ENCODE results near the gene DPAGT1.
"Not testable (repeated sequence)": the region's sequence is repeated elsewhere in the genome, so short reads cannot be mapped to it uniquely, and the experiment has no call there.

The DPAGT1 gene

DNA sequence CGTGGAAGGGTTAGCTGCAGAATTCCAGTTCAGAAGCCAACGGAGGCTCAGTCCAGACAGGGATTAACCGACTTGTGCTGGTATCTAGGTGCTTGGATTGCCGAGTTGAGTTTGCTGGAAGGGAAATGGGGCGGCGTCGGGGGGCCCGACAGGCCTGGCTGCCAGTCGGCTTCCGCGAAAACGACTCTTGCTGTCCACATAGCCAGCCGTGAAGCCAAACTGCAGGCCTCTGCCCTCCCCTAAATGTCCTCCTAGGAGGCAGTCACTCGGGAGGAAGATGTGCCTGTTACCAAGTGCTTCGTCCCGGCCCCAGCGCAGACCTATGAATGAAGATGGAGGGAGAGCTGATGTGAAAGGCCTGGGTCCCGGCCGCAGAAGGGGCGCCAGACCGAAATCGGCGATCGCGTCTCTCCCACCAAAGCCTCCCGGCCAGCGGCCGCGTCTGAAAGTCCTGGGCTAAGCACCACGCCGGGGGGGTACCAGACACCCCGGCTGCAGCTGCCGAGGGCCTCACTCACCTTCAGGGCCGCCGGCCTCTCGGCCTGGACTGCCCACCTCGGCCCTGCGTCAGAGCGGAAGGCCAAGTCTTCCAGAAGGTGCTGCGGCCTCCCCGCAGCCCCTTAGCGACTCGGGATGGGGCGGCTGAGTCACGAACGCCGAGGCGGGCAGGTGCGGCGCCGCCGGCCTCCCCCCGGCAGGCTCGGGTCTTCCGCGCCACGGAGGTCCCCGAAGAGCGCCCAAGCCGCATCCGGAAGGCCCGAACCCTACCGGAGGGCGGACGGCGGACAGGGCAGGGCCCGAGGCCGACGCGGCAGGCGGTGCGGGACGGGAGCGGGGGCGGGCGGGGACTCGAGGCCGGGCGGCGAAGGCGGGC lies 7.5 kb downstream of the DPAGT1 start:
- no peak for DNase-seq (ENCODE audit: low read depth, low spot score)

- DNase-seq (ENCODE audit: low read depth, low spot score), result no peak
Measured at GRCh38 chr11:119092880-119093842, 8.5 kb downstream of the DPAGT1 start.

- DNase-seq (ENCODE audit: low read depth, low spot score), result no peak
Measured at GRCh38 chr11:119091966-119092879, 9.4 kb downstream of the DPAGT1 start.

DNA sequence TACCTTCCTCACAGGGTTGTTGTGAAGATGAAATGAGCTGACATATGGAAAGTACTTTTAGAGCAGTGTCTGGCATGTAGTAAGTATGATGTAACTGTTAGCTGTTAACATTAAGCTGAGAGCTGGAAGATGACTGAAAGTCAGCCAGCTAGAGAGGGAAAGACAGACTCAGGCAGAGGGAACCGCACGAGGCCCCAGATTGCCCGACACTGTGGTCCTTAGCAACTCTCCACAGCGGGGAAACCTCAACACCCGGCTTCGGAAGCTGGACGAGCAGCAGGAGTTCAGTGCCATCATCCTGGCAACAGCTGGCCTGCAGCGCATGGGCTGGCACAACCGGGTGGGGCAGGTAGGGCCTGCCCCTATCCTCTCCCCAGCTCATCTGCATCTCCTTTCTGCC lies 10.5 kb downstream of the DPAGT1 start:
- DNase-seq (ENCODE audit: low read depth, low spot score), result no peak

GRCh38 chr11:119089319-119089718 lies 12.3 kb downstream of the DPAGT1 start:
- DNase-seq (ENCODE audit: low read depth, low spot score), result no peak

GRCh38 chr11:119088406-119088805 lies 13.2 kb downstream of the DPAGT1 start:
- DNase-seq (ENCODE audit: low read depth, low spot score), result no peak

DNA sequence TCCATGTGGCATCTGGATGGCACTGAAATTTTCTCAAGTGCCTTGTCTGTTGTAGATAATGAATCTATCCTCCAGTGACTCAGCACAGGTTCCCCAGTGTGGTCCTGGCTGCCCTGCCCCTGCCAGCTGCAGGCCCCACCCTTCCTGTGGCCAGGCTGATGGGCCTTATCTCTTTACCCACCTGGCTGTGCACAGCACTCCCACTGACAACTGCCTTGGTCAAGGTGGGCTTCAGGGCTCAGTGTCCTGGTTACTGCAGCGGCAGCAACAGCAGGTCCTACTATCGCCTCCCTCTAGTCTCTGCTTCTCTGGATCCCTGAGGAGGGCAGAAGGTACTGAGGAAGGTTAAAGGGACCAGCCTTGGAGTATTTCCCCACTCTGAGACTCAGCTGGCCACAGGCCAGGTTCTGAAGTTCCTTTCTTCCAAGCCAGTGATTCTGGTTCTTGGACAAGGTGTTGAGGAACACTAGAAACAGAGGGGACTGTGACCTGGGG lies 13.9 kb downstream of the DPAGT1 start:
- DNase-seq (ENCODE audit: low read depth, low spot score), result no peak

GRCh38 chr11:119087123-119087522 lies 14.5 kb downstream of the DPAGT1 start:
- no peak for DNase-seq (ENCODE audit: low read depth, low spot score)

DNA sequence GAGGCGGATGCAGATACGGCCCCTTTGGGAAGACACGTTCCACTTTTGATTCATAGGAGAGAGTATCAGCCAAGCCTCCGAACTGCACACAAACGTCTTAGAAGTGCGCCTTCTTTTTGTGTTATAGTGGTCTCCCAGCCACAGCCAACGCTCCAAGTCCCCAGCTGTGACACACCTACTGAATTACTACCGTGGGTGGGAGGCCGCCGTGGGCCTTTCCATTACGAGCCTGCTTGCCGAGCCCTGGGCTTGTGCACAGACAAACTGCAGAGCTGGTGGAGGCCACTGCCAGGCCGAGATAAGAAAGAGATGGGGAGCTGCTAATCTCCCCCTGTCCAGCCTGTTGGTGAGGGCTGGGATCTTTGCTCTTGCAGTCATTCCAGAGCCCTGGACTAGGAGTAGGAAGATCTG lies 16.2 kb downstream of the DPAGT1 start:
- DNase-seq (ENCODE audit: low read depth, low spot score), result no peak

- DNase-seq (ENCODE audit: low read depth, low spot score), result peak; percentile 84
Measured at GRCh38 chr11:119084663-119085436, 16.8 kb downstream of the DPAGT1 start, which contains the start of gene HMBS. HMBS (plus strand) TSS chr11:119084881; CDS start chr11:119085034, 153 bp downstream.

DNA sequence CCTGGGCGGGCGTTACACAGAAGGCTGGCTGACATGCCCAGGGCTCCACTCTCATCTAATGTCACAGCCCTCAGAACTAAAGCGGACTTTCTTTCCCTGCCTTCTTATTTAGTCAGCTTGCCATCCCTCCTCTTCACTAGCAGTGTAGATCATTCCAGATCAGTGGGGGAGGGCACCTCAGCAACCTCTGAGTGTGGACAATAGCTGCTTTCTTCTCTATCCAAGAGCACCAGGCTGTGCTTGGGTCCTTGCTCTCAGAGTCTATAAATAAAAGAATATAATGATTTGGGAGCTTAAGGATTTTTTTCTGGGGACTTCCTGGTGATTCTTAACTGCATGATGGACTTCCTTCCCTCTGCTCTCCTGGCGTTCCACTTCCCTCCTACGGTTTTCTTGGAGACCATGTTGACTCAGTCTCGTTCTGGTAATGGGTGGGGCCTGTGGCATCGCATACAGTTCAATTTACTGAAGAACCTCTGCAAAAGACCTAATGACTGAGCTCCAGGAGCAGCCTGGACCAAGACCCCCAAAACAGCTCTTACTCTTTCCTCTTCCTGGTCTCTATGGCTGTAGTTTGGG lies 19.9 kb downstream of the DPAGT1 start:
- no peak for DNase-seq (ENCODE audit: low read depth, low spot score)

DNA sequence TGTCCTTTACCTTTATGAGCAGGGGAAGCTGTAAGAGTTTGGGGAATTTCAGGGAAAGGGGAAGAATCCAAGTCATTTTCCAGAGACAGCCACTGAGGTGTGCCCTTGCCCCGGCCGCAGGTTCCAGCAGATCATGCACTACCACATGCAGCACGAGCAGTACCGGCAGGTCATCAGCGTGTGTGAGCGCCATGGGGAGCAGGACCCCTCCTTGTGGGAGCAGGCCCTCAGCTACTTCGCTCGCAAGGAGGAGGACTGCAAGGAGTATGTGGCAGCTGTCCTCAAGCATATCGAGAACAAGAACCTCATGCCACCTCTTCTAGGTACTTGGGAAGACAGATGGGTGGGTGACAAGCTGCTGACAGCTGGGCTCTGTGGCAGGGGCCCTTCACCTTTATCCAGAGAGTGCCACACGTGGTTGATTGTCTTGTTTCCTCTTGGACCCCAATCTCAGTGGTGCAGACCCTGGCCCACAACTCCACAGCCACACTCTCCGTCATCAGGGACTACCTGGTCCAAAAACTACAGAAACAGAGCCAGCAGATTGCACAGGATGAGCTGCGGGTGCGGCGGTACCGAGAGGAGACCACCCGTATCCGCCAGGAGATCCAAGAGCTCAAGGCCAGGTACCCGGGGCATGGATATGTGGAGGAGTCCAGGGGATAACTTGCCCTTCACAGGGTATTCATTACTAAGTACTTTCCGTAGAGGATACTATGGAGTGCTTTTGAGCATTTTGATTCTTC lies 22.8 kb downstream of the DPAGT1 start:
- DNase-seq (ENCODE audit: low read depth, low spot score), result no peak

DNA sequence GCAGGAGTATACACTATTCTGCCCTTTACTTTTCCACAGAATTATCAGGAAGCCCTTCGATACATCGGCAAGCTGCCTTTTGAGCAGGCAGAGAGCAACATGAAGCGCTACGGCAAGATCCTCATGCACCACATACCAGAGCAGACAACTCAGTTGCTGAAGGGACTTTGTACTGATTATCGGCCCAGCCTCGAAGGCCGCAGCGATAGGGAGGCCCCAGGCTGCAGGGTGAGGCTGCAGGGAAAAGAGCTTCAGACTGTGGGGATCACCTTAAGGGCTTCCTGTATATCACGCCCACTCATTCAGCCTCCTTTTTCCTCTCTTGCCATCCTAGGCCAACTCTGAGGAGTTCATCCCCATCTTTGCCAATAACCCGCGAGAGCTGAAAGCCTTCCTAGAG lies 23.8 kb downstream of the DPAGT1 start:
- no peak for DNase-seq (ENCODE audit: low read depth, low spot score)

DNA sequence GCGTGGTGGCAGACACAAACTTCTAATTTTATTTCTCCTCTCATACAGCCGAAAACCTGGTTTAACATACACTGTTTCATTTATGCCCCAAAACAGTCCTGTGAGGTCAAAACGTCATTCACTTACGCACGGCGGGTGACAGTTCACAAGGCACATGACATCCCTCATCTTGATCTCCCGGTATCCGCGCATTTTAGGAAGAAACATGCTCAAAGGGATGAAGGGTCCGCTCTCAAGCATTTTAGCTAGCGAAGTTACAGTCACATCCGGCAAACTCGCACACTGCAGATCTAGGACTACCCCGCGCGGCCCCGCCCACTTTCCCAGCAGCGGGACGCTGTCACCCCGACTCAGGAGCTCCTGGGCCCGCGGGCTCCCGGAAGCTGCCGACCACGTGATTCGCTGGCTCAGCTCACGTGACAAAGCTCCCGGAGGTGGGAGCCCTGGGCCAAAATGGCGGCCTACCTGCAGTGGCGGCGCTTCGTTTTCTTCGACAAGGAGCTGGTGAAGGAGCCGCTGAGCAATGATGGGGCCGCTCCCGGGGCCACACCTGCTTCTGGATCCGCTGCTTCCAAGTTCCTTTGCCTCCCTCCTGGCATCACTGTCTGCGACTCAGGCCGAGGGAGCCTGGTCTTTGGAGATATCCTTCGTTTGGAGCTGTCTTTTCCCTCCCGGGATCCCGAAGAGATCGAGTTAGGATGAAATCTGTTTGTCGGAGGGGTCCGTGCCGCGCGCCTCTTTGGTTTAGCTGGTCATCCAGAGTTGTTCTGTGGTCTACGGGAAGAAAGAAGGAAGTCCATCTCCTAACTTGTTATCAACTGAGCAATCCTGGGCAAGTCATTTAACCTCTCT lies 34.1 kb downstream of the DPAGT1 start, which contains the start of gene VPS11:
Gene VPS11, plus strand, starts transcription at position 448 of the 852 bp plus-strand sequence. Its CDS starts 6 bp downstream, at position 454.
- peak; percentile 93 for DNase-seq (ENCODE audit: low read depth, low spot score)

DNA sequence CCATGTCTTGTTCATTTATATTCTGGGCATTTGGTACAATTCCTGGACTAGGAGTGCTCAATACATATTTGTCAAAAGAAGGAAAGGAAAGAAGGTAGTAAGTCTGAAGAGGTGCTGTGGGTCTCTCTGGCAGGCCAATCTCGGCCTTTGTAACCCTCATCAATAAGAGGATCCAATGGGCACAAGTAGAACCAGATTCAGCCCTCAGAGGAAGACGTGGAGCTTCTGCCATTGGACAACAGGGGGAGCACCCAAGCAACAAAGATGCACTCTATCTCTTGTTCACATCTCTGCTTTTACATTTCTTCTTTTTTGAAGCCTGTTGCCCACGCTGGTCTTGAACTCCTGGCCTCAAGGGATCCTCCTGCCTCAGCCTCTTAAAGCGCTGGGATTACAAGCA lies 36.3 kb downstream of the DPAGT1 start:
- no peak for DNase-seq (ENCODE audit: low read depth, low spot score)

DNA sequence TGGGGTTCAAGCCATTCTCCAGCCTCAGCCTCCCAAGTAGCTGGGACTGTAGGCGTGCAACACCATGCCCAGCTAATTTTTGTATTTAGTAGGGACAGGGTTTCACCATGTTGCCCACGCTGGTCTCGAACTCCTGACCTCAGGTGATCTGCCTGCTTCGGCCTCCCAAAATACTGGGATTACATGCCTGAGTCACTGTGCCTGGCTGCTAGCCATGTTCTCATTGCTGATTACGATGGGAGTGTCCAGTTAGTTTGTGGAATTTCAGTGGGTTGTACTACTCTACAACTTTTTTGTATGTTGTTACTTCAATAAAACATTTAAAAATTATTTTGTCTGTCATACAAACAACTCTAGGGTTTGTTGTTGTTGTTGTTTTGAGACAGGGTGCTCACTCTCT lies 38.9 kb downstream of the DPAGT1 start:
- no peak for DNase-seq (ENCODE audit: low read depth, low spot score)

- no peak for DNase-seq (ENCODE audit: low read depth, low spot score)
Measured at GRCh38 chr11:119061256-119061655, 40.4 kb downstream of the DPAGT1 start.

DNA sequence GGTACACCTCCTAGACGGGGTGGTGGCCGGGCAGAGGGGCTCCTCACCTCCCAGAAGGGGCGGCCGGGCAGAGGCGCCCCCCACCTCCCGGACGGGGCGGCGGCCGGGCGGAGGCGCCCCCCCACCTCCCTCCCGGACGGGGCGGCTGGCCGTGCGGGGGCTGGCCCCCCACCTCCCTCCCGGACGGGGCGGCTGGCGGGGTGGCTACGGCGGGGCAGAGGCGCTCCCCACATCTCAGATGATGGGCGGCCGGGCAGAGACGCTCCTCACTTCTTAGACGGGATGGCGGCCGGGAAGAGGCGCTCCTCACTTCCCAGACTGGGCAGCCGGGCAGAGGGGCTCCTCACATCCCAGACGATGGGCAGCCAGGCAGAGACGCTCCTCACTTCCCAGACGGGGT lies 42.5 kb downstream of the DPAGT1 start:
- DNase-seq (ENCODE audit: low read depth, low spot score), result not testable (repeated sequence)
